ENCODE data around the gene GBP4.

GBP4 gene

DNA sequence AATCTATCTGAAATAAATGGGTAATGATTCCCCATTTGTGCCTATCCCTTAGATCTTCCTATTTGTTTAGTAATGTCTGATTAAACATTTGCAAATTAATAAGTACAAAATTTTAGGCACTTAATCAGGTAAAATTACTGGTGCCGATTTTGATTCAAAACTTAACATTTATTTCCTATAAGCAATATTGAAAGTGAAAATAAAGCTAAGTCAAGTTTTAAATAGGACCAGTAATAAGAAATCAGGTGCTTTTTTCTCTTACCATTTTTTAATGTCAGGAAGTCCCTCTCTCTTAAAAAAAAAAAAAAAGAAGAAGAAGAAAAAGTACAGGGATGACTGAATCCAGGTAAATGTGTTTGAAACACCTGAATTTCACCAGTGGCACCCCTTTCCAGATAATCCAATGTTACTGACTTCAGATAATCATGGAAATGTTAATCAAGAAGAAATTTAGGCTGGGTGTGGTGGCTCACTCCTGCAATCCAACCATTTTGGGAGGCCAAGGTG is 836 bp upstream of the GBP4 start:
- H3K4me1 ChIP-seq (ENCODE audit: control insufficient read depth, low read depth, low read length): no peaks in the 10 kb centered on the region
- H3K27ac ChIP-seq (ENCODE audit: low read length): no peak overlapping the region
- H3K36me3 ChIP-seq (ENCODE audit: control insufficient read depth, low read depth, low read length): no peaks in the 10 kb centered on the region
- H3K9me3 ChIP-seq (ENCODE audit: control insufficient read depth, low read depth, low read length): peaks cover 3% of the 10 kb centered on the region
- no peaks in the 10 kb centered on the region for H3K27me3 ChIP-seq (ENCODE audit: control insufficient read depth, insufficient read depth, low read length)
- H3K9ac ChIP-seq (ENCODE audit: low read length): no peak overlapping the region
- H3K4me3 ChIP-seq (ENCODE audit: low read length): no peak overlapping the region

GRCh38 chr1:89198081-89198480 is 661 bp downstream of the GBP4 start:
- Histone ChIP-seq H3K9ac (ENCODE audit: low read length) (no peak overlapping the region), H3K27me3 (ENCODE audit: control insufficient read depth, insufficient read depth, low read length) (no peaks in the 10 kb centered on the region), H3K4me1 (ENCODE audit: control insufficient read depth, low read depth, low read length) (no peaks in the 10 kb centered on the region), H3K4me3 (ENCODE audit: low read length) (no peak overlapping the region), H3K36me3 (ENCODE audit: control insufficient read depth, low read depth, low read length) (no peaks in the 10 kb centered on the region), H3K9me3 (ENCODE audit: control insufficient read depth, low read depth, low read length) (no peaks in the 10 kb centered on the region), H3K27ac (ENCODE audit: low read length) (no peak overlapping the region)

GRCh38 chr1:89195476-89195875 is 3.3 kb downstream of the GBP4 start:
- H3K9ac ChIP-seq (ENCODE audit: low read length): no peak overlapping the region
- no peaks in the 10 kb centered on the region for H3K36me3 ChIP-seq (ENCODE audit: control insufficient read depth, low read depth, low read length)
- H3K4me3 ChIP-seq (ENCODE audit: low read length): no peak overlapping the region
- no peak overlapping the region for H3K27ac ChIP-seq (ENCODE audit: low read length)
- H3K4me1 ChIP-seq (ENCODE audit: control insufficient read depth, low read depth, low read length): no peaks in the 10 kb centered on the region
- H3K9me3 ChIP-seq (ENCODE audit: control insufficient read depth, low read depth, low read length): no peaks in the 10 kb centered on the region
- no peaks in the 10 kb centered on the region for H3K27me3 ChIP-seq (ENCODE audit: control insufficient read depth, insufficient read depth, low read length)

GRCh38 chr1:89191314-89191713 is 7.4 kb downstream of the GBP4 start:
- Histone ChIP-seq H3K9ac (ENCODE audit: low read length) (no peak overlapping the region), H3K4me3 (ENCODE audit: low read length) (no peak overlapping the region), H3K9me3 (ENCODE audit: control insufficient read depth, low read depth, low read length) (no peaks in the 10 kb centered on the region), H3K4me1 (ENCODE audit: control insufficient read depth, low read depth, low read length) (no peaks in the 10 kb centered on the region), H3K27ac (ENCODE audit: low read length) (no peak overlapping the region), H3K27me3 (ENCODE audit: control insufficient read depth, insufficient read depth, low read length) (no peaks in the 10 kb centered on the region), H3K36me3 (ENCODE audit: control insufficient read depth, low read depth, low read length) (no peaks in the 10 kb centered on the region)

- no peak overlapping the region for H3K27ac ChIP-seq (ENCODE audit: low read length)
- H3K4me3 ChIP-seq (ENCODE audit: low read length): no peak overlapping the region
- H3K36me3 ChIP-seq (ENCODE audit: control insufficient read depth, low read depth, low read length): no peaks in the 10 kb centered on the region
- H3K9me3 ChIP-seq (ENCODE audit: control insufficient read depth, low read depth, low read length): no peaks in the 10 kb centered on the region
- H3K4me1 ChIP-seq (ENCODE audit: control insufficient read depth, low read depth, low read length): no peaks in the 10 kb centered on the region
- H3K9ac ChIP-seq (ENCODE audit: low read length): no peak overlapping the region
- no peaks in the 10 kb centered on the region for H3K27me3 ChIP-seq (ENCODE audit: control insufficient read depth, insufficient read depth, low read length)
Observed at GRCh38 chr1:89190017-89190416, 8.7 kb downstream of the GBP4 start.

- Histone ChIP-seq H3K9me3 (ENCODE audit: control insufficient read depth, low read depth, low read length) (no peaks in the 10 kb centered on the region), H3K27me3 (ENCODE audit: control insufficient read depth, insufficient read depth, low read length) (no peaks in the 10 kb centered on the region), H3K4me3 (ENCODE audit: low read length) (no peak overlapping the region), H3K27ac (ENCODE audit: low read length) (no peak overlapping the region), H3K4me1 (ENCODE audit: control insufficient read depth, low read depth, low read length) (no peaks in the 10 kb centered on the region), H3K36me3 (ENCODE audit: control insufficient read depth, low read depth, low read length) (no peaks in the 10 kb centered on the region), H3K9ac (ENCODE audit: low read length) (no peak overlapping the region)
Observed at GRCh38 chr1:89179343-89179742, 19.4 kb downstream of the GBP4 start.

DNA sequence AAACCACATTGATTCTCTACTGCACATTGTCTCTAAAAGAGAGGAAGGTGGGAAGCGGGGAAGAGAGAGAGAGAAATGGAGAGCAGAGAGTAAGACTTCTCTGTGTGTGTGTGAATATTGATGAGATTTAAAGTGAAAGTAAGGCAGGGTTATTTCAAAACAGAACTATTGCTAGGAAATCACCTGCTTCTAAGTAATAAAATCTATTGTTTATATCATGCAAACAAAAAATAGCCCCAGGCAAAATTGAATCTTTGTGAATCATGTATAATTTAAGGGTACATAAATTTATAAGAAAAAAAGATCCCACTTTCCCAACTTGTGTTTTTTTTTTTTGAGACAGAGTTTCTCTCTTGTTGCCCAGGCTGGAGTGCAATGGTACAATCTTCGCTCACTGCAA is 21.8 kb downstream of the GBP4 start:
- Histone ChIP-seq H3K36me3 (ENCODE audit: control insufficient read depth, low read depth, low read length) (no peaks in the 10 kb centered on the region), H3K9me3 (ENCODE audit: control insufficient read depth, low read depth, low read length) (no peaks in the 10 kb centered on the region), H3K4me3 (ENCODE audit: low read length) (no peak overlapping the region), H3K4me1 (ENCODE audit: control insufficient read depth, low read depth, low read length) (no peaks in the 10 kb centered on the region), H3K27ac (ENCODE audit: low read length) (no peak overlapping the region), H3K9ac (ENCODE audit: low read length) (no peak overlapping the region), H3K27me3 (ENCODE audit: control insufficient read depth, insufficient read depth, low read length) (no peaks in the 10 kb centered on the region)

DNA sequence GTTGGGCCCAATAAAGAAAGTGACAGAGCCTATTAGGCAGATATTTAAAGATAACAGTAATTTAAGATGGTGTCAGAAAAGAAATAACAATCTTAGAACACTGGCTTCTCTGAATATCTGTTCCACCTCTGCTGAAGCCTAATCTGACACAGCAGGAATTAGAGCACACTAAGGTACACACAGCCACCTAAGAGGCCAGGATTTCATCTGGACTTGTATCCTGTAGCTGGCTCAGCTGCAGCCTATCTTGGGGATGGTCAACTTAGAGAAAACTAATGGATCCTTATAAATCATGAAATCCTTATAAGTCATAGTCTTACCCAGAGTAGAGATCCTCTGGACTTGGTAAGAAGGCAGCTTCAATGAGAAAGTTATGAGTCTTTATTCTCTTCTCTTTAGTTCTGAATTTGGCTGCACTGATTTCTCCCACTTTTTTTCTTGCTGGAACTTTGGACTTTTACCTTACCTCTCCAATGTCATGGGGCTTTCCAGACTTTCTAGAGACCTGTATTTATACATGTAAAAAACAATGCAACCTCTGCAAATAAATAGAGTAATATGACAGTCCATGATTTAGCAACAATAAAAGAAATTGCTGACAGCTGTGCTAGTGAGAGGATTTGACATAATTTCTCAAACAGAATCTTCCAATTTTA is 23.0 kb downstream of the GBP4 start, which contains the start of gene GBP7:
TSS of gene GBP7 (minus strand) at position 403 of the 656 bp plus-strand sequence. CDS start 4,068 bp downstream, outside the sequence.
- no peak within 1 kb of the TSS for H3K4me3 ChIP-seq (ENCODE audit: low read length)

DNA sequence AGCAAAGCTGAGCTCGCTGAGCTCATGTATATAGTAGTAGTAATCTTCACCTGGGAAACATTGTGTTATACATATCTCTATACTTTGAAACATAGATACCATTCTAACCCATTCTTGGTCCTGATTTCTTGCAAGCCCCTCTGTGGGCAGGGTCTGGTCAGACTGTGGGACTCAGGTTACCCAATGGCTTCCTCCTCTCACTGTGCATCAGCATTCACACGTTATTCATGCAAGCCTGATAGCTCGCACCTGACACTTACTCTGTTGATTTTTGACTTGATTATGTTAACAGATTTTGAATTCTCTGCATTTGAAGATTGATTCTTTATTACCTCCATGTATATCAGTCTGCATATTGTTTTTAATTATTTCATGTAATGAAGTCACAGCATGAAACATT is 24.3 kb downstream of the GBP4 start:
- Histone ChIP-seq H3K9ac (ENCODE audit: low read length) (no peak overlapping the region), H3K36me3 (ENCODE audit: control insufficient read depth, low read depth, low read length) (no peaks in the 10 kb centered on the region), H3K4me1 (ENCODE audit: control insufficient read depth, low read depth, low read length) (no peaks in the 10 kb centered on the region), H3K27ac (ENCODE audit: low read length) (no peak overlapping the region), H3K9me3 (ENCODE audit: control insufficient read depth, low read depth, low read length) (no peaks in the 10 kb centered on the region), H3K27me3 (ENCODE audit: control insufficient read depth, insufficient read depth, low read length) (no peaks in the 10 kb centered on the region), H3K4me3 (ENCODE audit: low read length) (no peak overlapping the region)

More for the DNA sequence above, 23.0 kb downstream of the GBP4 start, which contains the start of gene GBP7:
- Histone ChIP-seq H3K4me1 (ENCODE audit: control insufficient read depth, low read depth, low read length) (no peaks in the 10 kb centered on the region), H3K27ac (ENCODE audit: low read length) (no peak within 1 kb of the TSS), H3K9me3 (ENCODE audit: control insufficient read depth, low read depth, low read length) (no peaks in the 10 kb centered on the region), H3K36me3 (ENCODE audit: control insufficient read depth, low read depth, low read length) (no peaks in the 10 kb centered on the region), H3K27me3 (ENCODE audit: control insufficient read depth, insufficient read depth, low read length) (no peaks in the 10 kb centered on the region), H3K9ac (ENCODE audit: low read length) (no peak within 1 kb of the TSS)

DNA sequence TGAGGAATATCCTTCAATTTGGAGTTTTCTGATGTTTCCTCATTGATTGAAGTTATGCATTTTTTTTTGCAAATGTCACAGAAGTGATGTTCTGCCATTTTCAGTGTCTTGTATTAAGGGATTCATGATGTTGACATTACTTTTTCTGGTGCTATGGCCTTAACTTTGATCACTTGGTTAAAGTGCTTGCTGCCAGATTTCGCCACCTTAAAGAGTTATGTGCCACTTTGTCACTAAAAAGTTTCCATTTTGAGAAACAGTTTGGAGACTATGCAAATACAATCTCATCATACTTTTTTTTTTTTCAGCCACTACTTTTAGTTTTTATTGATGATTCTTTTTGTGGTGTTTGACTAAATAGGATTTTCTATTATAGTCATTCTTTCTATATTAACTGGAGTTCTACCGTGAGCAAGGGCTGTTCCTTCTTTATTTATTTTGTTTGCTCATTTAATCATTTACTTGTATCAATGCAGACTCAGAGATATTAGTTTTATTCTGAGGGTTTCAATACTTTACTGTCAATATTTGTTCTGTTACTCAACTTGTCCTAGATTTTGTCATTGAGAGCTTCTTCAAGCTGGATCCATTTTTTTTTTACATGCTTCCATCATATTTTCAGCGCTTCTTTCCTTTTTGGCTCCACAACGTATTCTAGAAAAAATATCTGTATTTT is 26.1 kb downstream of the GBP4 start:
- Histone ChIP-seq H3K27ac (ENCODE audit: low read length) (no peak overlapping the region), H3K27me3 (ENCODE audit: control insufficient read depth, insufficient read depth, low read length) (no peaks in the 10 kb centered on the region), H3K4me1 (ENCODE audit: control insufficient read depth, low read depth, low read length) (no peaks in the 10 kb centered on the region), H3K9me3 (ENCODE audit: control insufficient read depth, low read depth, low read length) (no peaks in the 10 kb centered on the region), H3K4me3 (ENCODE audit: low read length) (no peak overlapping the region), H3K9ac (ENCODE audit: low read length) (no peak overlapping the region), H3K36me3 (ENCODE audit: control insufficient read depth, low read depth, low read length) (no peaks in the 10 kb centered on the region)

DNA sequence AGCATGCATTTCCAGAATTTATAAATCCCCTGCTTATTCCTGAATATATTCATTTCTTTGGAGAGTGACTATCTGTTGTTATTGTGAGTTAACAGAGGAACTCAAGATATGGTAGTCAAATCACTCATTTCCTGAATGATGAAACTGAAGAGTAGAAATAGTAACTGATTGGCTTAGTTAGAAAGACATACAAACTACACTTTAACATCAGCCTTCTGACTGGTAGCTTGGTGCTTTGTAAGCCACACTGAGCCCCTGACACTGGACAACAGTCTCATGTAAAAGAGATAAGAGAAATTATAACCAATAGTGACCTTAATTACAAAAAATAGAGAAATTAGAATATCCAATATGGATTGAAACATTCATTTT is 27.7 kb downstream of the GBP4 start:
- H3K4me3 ChIP-seq (ENCODE audit: low read length): no peak overlapping the region
- H3K9me3 ChIP-seq (ENCODE audit: control insufficient read depth, low read depth, low read length): no peaks in the 10 kb centered on the region
- H3K9ac ChIP-seq (ENCODE audit: low read length): no peak overlapping the region
- no peaks in the 10 kb centered on the region for H3K27me3 ChIP-seq (ENCODE audit: control insufficient read depth, insufficient read depth, low read length)
- no peaks in the 10 kb centered on the region for H3K36me3 ChIP-seq (ENCODE audit: control insufficient read depth, low read depth, low read length)
- no peak overlapping the region for H3K27ac ChIP-seq (ENCODE audit: low read length)
- H3K4me1 ChIP-seq (ENCODE audit: control insufficient read depth, low read depth, low read length): no peaks in the 10 kb centered on the region
